ENCODE measurements around the gene AGAP2.
"Not testable (repeated sequence)": the region's sequence is repeated elsewhere in the genome, so short reads cannot be mapped to it uniquely, and the experiment has no call there.

The AGAP2 gene

GRCh38 chr12:57738661-57739237 lies at the start of gene AGAP2:
Gene AGAP2 (minus strand): TSS chr12:57738742. CDS start chr12:57738246, 496 bp downstream.
- DNase-seq (ENCODE audit: insufficient read length, low spot score) (no peak), FAIRE-seq (no peak)

- DNase-seq (ENCODE audit: insufficient read length, low spot score): no peak
- no peak for FAIRE-seq
These were observed 45.3 kb upstream of the AGAP2 start for GRCh38 chr12:57783861-57784260.

DNA sequence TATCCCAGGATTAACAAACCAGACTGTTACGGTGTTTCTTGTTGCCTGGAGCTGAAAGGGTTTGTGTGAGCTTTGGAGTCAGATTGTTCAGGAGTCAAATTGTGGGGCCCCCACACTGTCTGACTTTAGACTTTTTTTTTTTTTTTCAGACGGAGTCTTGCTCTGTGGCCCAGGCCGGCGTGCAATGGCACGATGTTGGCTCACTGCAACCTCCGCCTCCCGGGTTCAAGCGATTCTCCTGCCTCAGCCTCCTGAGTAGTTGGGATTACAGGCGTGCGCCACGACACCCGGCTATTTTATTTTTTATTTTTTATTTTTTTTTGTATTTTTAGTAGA lies 44.9 kb upstream of the AGAP2 start:
- DNase-seq (ENCODE audit: insufficient read length, low spot score): no peak
- FAIRE-seq: no peak

- DNase-seq (ENCODE audit: insufficient read length, low spot score): peak; percentile 73
- peak; percentile 91 for FAIRE-seq
These were observed 44.3 kb upstream of the AGAP2 start, which contains the start of gene TSFM for GRCh38 chr12:57782608-57783465. Gene TSFM (plus strand): TSS chr12:57782787. CDS start chr12:57782802, 15 bp downstream.

- no peak for FAIRE-seq
- DNase-seq (ENCODE audit: insufficient read length, low spot score): no peak
These were observed 43.7 kb upstream of the AGAP2 start for GRCh38 chr12:57782243-57782607.

GRCh38 chr12:57781801-57782200 lies 43.3 kb upstream of the AGAP2 start:
- FAIRE-seq: no peak
- DNase-seq (ENCODE audit: insufficient read length, low spot score): no peak

DNA sequence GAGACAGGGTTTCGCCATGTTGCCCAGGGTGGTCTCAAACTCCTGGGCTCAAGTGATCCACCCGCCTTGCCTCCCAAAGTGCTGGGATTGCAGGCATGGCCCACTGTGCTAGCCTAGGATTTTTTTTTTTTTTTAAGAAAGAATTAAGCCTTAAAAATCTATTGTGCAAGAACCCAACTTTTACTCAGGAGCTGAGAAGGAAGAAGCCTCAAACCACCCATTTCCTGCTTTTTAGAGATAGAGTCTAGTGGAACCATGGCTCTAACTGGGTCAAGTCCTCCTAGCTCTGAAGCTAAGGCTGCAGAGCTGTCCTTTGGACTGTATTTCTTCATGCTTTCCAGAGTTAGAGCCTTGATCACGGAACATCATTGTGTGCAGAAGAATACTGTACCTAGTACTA lies 42.7 kb upstream of the AGAP2 start:
- no peak for FAIRE-seq

DNA sequence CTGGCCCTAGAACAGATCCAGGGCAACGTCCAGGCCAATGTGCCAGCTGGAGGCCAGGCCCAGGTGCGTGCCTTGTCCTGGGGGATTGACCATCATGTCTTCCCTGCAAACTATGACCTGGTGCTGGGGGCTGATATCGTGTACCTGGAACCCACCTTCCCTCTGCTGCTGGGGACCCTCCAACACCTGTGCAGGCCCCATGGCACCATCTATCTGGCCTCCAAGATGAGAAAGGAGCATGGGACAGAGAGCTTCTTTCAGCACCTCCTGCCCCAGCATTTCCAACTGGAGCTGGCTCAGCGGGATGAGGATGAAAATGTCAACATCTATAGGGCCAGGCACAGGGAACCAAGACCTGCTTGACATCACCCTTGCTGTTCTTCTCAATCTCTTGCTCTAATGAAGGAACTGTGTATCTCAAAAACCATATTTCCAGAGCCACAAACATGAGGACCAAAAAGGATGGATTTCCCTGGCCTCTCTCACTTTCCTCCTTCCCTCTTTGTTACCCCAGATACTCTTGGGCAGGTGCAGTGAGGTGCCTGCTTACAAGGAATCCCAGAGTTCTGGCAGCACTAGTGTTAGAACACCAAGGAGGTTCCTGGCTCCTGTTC lies 41.8 kb upstream of the AGAP2 start:
- no peak for DNase-seq (ENCODE audit: insufficient read length, low spot score)
- FAIRE-seq: no peak

More for the DNA sequence above, 42.7 kb upstream of the AGAP2 start:
- no peak for DNase-seq (ENCODE audit: insufficient read length, low spot score)

- FAIRE-seq (no peak), DNase-seq (ENCODE audit: insufficient read length, low spot score) (no peak)
These were observed 41.2 kb upstream of the AGAP2 start for GRCh38 chr12:57779736-57780135.

- DNase-seq (ENCODE audit: insufficient read length, low spot score) (no peak), FAIRE-seq (no peak)
These were observed 39.4 kb upstream of the AGAP2 start for GRCh38 chr12:57777911-57778310.

GRCh38 chr12:57777367-57777766 lies 38.8 kb upstream of the AGAP2 start:
- no peak for DNase-seq (ENCODE audit: insufficient read length, low spot score)
- no peak for FAIRE-seq

DNA sequence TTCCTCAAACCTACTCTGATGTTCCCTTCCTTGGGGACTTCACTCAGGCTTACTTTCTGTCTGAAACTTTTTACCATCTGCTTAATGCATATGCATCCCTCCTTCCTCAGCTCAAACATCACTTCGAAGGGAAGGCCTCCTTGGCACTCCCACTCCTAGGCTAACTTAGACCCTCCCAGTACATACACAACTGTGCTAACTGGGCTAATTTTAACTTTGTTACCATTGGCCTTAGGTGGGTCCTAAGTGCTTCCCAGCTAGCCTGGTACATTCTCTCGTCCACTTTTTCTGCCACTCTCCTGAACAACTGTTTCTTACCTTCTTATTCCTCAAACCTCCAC lies 37.7 kb upstream of the AGAP2 start:
- FAIRE-seq: no peak
- DNase-seq (ENCODE audit: insufficient read length, low spot score): no peak

GRCh38 chr12:57775563-57776246 lies 37.2 kb upstream of the AGAP2 start:
- FAIRE-seq (no peak), DNase-seq (ENCODE audit: insufficient read length, low spot score) (no peak)

DNA sequence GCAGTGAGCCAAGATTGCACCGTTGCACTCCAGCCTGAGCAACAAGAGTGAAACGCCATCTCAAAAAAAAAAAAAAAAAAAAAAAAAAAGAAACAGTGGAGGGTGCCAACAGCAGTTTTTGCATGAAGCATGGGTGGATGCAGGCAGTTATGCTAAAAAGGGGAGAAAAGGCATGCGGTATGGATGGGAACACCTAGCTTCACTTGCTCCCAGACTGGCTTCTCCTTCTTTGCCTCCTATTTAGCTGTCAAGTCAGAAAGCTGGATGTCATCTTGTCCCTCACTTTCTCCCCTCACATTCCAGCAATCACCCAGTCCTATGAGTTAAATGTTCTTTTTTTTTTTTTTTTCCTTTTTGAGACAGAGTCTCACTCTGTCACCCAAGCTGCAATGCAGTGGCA lies 36.5 kb upstream of the AGAP2 start:
- FAIRE-seq (no peak), DNase-seq (ENCODE audit: insufficient read length, low spot score) (no peak)

GRCh38 chr12:57774634-57775033 lies 36.1 kb upstream of the AGAP2 start:
- not testable (repeated sequence) for DNase-seq (ENCODE audit: insufficient read length, low spot score); FAIRE-seq

DNA sequence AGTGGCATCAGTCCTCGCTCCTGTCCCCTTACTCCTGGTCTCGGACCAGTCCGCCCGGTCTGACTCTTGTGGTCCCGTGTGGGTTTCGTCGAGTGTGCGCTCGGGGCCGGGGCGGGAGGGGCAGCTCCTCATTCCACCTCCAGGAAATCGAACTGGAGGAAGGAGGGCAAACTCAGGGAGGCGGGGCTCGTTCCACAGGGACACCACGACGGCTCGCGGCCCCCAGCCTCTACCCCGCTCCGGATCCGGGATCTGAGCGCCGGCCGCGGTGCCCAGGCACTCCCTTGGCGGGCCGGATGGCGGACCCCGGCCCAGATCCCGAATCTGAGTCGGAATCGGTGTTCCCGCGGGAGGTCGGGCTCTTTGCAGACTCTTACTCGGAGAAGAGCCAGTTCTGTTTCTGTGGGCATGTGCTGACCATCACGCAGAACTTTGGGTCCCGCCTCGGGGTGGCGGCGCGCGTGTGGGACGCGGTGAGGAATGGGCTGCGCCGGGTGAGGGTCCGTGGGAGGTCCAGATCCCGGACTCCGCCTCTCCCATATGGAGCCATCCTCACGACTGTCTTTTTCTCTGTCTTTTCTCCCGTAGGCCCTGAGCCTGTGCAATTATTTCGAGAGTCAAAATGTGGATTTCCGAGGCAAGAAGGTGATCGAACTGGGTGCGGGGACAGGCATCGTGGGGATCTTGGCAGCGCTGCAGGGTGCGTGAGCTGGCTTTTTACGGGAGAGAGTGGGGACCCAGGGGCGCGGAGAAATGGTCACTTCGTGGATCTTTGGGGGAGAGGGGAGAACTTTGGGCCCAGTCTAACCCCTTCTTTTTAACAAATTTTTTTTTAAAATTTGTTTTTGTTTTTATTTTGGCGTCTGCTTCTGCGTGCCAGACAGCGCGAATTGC lies 34.1 kb upstream of the AGAP2 start, which contains the start of gene EEF1AKMT3:
Gene EEF1AKMT3, plus strand, starts transcription at position 186 of the 894 bp plus-strand sequence. Its CDS starts 111 bp downstream, at position 297.
- FAIRE-seq: peak; percentile 65
- no peak for DNase-seq (ENCODE audit: insufficient read length, low spot score)

DNA sequence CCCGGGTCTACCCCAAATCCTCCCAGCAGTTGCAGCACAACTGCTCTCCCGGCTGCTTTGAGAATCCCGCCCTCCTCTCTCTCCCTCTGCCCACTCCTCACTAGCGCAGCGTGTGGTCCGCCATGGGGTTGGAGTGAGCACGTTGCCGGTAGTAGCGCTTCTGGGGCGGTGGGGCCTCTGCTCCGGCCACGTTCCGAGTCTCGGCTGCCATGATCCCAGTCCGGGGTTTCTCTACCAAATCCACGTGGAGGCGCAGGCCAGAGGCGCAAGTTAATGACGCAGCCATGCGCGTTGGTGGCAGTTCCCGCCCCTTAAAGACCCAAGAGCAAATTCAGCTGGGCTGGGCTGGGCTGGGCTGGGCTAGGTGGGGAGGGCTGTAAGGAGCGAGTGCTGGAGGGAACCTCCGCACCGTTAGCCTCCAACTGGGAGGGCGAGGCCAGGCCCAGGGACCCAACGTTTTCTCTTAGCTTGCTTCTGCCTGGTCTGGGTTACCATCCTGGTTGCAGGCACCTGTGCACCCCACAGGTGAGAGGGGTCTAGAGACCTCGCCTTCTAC lies 33.4 kb upstream of the AGAP2 start, which contains the start of gene METTL1:
Gene METTL1, minus strand, starts transcription at position 233 of the 556 bp plus-strand sequence. Its CDS starts 22 bp downstream, at position 211.
- peak; percentile 92 for DNase-seq (ENCODE audit: insufficient read length, low spot score)

GRCh38 chr12:57771236-57771872 lies 32.8 kb upstream of the AGAP2 start:
- DNase-seq (ENCODE audit: insufficient read length, low spot score) (peak; percentile 78), FAIRE-seq (no peak)

More for the DNA sequence above, 33.4 kb upstream of the AGAP2 start, which contains the start of gene METTL1:
- peak; percentile 94 for FAIRE-seq

GRCh38 chr12:57770734-57771133 lies 32.2 kb upstream of the AGAP2 start:
- FAIRE-seq (no peak), DNase-seq (ENCODE audit: insufficient read length, low spot score) (no peak)

All from GM19239 (cell line).